GM12892 (cell line): ENCODE measurements around the gene FITM1.

Source experiments
- DNase-seq: peaks from one replicate; pipeline ENCODE4 v3.0.0; 2011; ENCODE audit not compliant: insufficient read length
- FAIRE-seq: peaks from 2 replicates; lab custom pipeline; 2011; peaks lifted over from hg19 to GRCh38; lab: Jason Lieb, UNC
- POLR2A ChIP-seq: IDR thresholded peaks from 2 replicates; pipeline ENCODE4 v1.6.1; 2011; ENCODE audit warnings: low read depth, low read length, control low read depth
- POLR2AphosphoS5 ChIP-seq: IDR thresholded peaks from 2 replicates; pipeline ENCODE4 v1.6.1; 2011; ENCODE audit warnings: low read depth, low read length, control low read depth
- TAF1 ChIP-seq: IDR thresholded peaks from 2 replicates; pipeline ENCODE4 v1.6.1; 2011; ENCODE audit warnings: low read depth, mild to moderate bottlenecking, control low read depth, low read length, borderline replicate concordance

FITM1 gene

GRCh38 chr14:24092110-24092504, 38.4 kb upstream of the FITM1 start:
- no peak for FAIRE-seq
- DNase-seq: no peak
- TF ChIP-seq POLR2A (no peak), POLR2AphosphoS5 (no peak), TAF1 (no peak)

GRCh38 chr14:24092505-24093206, 37.8 kb upstream of the FITM1 start:
- DNase-seq (no peak), FAIRE-seq (no peak)
- TF ChIP-seq TAF1 (no peak), POLR2A (no peak), POLR2AphosphoS5 (no peak)

- no peak for FAIRE-seq
- no peak for DNase-seq
- TF ChIP-seq POLR2AphosphoS5 (no peak), TAF1 (no peak), POLR2A (no peak)
Observed at GRCh38 chr14:24093207-24093900, 37.1 kb upstream of the FITM1 start.

- FAIRE-seq (peak; percentile 67), DNase-seq (peak; percentile 94)
- peak; percentile 44 for TF ChIP-seq POLR2AphosphoS5
- TF ChIP-seq TAF1: peak; percentile 47
- peak; percentile 88; the same call in 1 of the 2 replicates for TF ChIP-seq POLR2A
Observed at GRCh38 chr14:24093901-24094840, 36.3 kb upstream of the FITM1 start, which contains the start of gene PCK2. Gene PCK2, plus strand, starts transcription at chr14:24094311. Its CDS starts 95 bp downstream, at chr14:24094406.

GRCh38 chr14:24094841-24095270, 35.6 kb upstream of the FITM1 start:
- TF ChIP-seq POLR2AphosphoS5 (no peak), POLR2A (no peak), TAF1 (no peak)
- DNase-seq (no peak), FAIRE-seq (no peak)

GRCh38 chr14:24095271-24096068, 35.0 kb upstream of the FITM1 start:
- DNase-seq (peak; percentile 91), FAIRE-seq (peak; percentile 93)
- TF ChIP-seq TAF1 (peak; percentile 99), POLR2A (peak; percentile 99), POLR2AphosphoS5 (peak; percentile 98)

GRCh38 chr14:24096545-24097181, 33.8 kb upstream of the FITM1 start:
- FAIRE-seq (no peak), DNase-seq (no peak)
- TF ChIP-seq POLR2A (no peak), POLR2AphosphoS5 (no peak), TAF1 (no peak)

GRCh38 chr14:24098229-24098926, 32.1 kb upstream of the FITM1 start:
- no peak for FAIRE-seq
- no peak for DNase-seq
- no peak for TF ChIP-seq POLR2A
- TF ChIP-seq TAF1: no peak
- no peak for TF ChIP-seq POLR2AphosphoS5

- no peak for DNase-seq
Observed at GRCh38 chr14:24098927-24099813, 31.3 kb upstream of the FITM1 start.

More at GRCh38 chr14:24098927-24099813, 31.3 kb upstream of the FITM1 start:
- no peak for TF ChIP-seq POLR2A
- no peak for TF ChIP-seq POLR2AphosphoS5
- no peak for TF ChIP-seq TAF1
- FAIRE-seq: no peak
